Iris pigment epithelial cell (primary cell): ENCODE results near the gene HIVEP3.
A peak's percentile ranks its signal among the peaks of the same experiment; 100 is the strongest.

Experiments used
- DNase-seq: peaks from one replicate; pipeline ENCODE4 v3.0.0-alpha.2; 2011; ENCODE audit warnings: low read depth

HIVEP3 gene

GRCh38 chr1:41920658-41921057 lies 1.9 kb upstream of the HIVEP3 start:
- peak; percentile 78 for DNase-seq

GRCh38 chr1:41919764-41920397 lies 1.2 kb upstream of the HIVEP3 start:
- peak; percentile 20 for DNase-seq

GRCh38 chr1:41919131-41919530 lies 409 bp upstream of the HIVEP3 start:
- DNase-seq, result no peak

GRCh38 chr1:41917835-41918449 lies 780 bp downstream of the HIVEP3 start:
- peak; percentile 49 for DNase-seq

- DNase-seq, result no peak
Measured at GRCh38 chr1:41917076-41917475, 1.6 kb downstream of the HIVEP3 start.

GRCh38 chr1:41915786-41916571 lies 2.7 kb downstream of the HIVEP3 start:
- DNase-seq, result no peak

- DNase-seq, result no peak
Measured at GRCh38 chr1:41914516-41914915, 4.2 kb downstream of the HIVEP3 start.

- no peak for DNase-seq
Measured at GRCh38 chr1:41913014-41913413, 5.7 kb downstream of the HIVEP3 start.

GRCh38 chr1:41908288-41908895 lies 10.3 kb downstream of the HIVEP3 start:
- no peak for DNase-seq

- no peak for DNase-seq
Measured at GRCh38 chr1:41907446-41907845, 11.3 kb downstream of the HIVEP3 start.

GRCh38 chr1:41906943-41907342 lies 11.8 kb downstream of the HIVEP3 start:
- no peak for DNase-seq

GRCh38 chr1:41905093-41905675 lies 13.5 kb downstream of the HIVEP3 start:
- no peak for DNase-seq

GRCh38 chr1:41902664-41903063 lies 16.1 kb downstream of the HIVEP3 start:
- DNase-seq, result no peak

- peak; percentile 86 for DNase-seq
Measured at GRCh38 chr1:41902159-41902577, 16.6 kb downstream of the HIVEP3 start.

GRCh38 chr1:41901551-41901950 lies 17.2 kb downstream of the HIVEP3 start:
- no peak for DNase-seq

GRCh38 chr1:41900603-41901444 lies 17.9 kb downstream of the HIVEP3 start:
- peak; percentile 47 for DNase-seq

GRCh38 chr1:41898191-41898713 lies 20.5 kb downstream of the HIVEP3 start:
- DNase-seq, result peak; percentile 80

- DNase-seq, result no peak
Measured at GRCh38 chr1:41895552-41895951, 23.2 kb downstream of the HIVEP3 start.

- no peak for DNase-seq
Measured at GRCh38 chr1:41894808-41895483, 23.8 kb downstream of the HIVEP3 start.

GRCh38 chr1:41894101-41894807 lies 24.5 kb downstream of the HIVEP3 start:
- no peak for DNase-seq
